NK-92 treated with Interleukin-12 subunit alpha and Interleukin-12 subunit beta, amount 100 ng/mL, for 24 hours (cell line): Measurements from ENCODE around the gene OR4S1.
"Not testable (repeated sequence)": the region's sequence is repeated elsewhere in the genome, so short reads cannot be mapped to it uniquely, and the experiment has no call there.

Experiments
- DNase-seq: peaks from one replicate; lab custom pipeline; 2025; lab: John Stamatoyannopoulos, UW

Gene OR4S1

GRCh38 chr11:48305923-48306322 is at the start of gene OR4S1:
TSS of gene OR4S1 (plus strand) at chr11:48306223. CDS start at chr11:48306223, 0 bp downstream.
- DNase-seq: no peak

GRCh38 chr11:48261600-48261999 is 44.4 kb upstream of the OR4S1 start:
- no peak for DNase-seq

GRCh38 chr11:48263423-48263911 is 42.6 kb upstream of the OR4S1 start, which contains the start of gene OR4X1:
TSS of gene OR4X1 (plus strand) at chr11:48263861. CDS start at chr11:48263861, 0 bp downstream.
- DNase-seq: no peak

- no peak for DNase-seq
Measured at GRCh38 chr11:48270621-48271020, 35.4 kb upstream of the OR4S1 start.

- DNase-seq: no peak
Measured at GRCh38 chr11:48272606-48273005, 33.4 kb upstream of the OR4S1 start.

GRCh38 chr11:48307760-48308386 is 1.9 kb downstream of the OR4S1 start:
- DNase-seq: peak; percentile 29

- not testable (repeated sequence) for DNase-seq
Measured at GRCh38 chr11:48313590-48313989, 7.6 kb downstream of the OR4S1 start.

GRCh38 chr11:48319813-48320212 is 13.8 kb downstream of the OR4S1 start:
- DNase-seq: not testable (repeated sequence)

- DNase-seq: not testable (repeated sequence)
Measured at GRCh38 chr11:48324620-48325019, 18.6 kb downstream of the OR4S1 start, which contains the start of gene OR4C3. TSS of gene OR4C3 (plus strand) at chr11:48324920. CDS start at chr11:48325022, 102 bp downstream.

GRCh38 chr11:48341466-48341865 is 35.4 kb downstream of the OR4S1 start:
- DNase-seq: no peak

- not testable (repeated sequence) for DNase-seq
Measured at GRCh38 chr11:48342505-48342904, 36.5 kb downstream of the OR4S1 start.

- not testable (repeated sequence) for DNase-seq
Measured at GRCh38 chr11:48346286-48346685, 40.3 kb downstream of the OR4S1 start.

- DNase-seq: no peak
Measured at GRCh38 chr11:48354013-48354412, 48.0 kb downstream of the OR4S1 start.

- no peak for DNase-seq
Measured at GRCh38 chr11:48354677-48355076, 48.7 kb downstream of the OR4S1 start.
